Islet of Langerhans (tissue), 1 donor: ENCODE results near the gene KCNIP3.
"Not testable (repeated sequence)": the region's sequence is repeated elsewhere in the genome, so short reads cannot be mapped to it uniquely, and the experiment has no call there.

Experiments
- FAIRE-seq: peaks from one replicate; lab custom pipeline; 2011; peaks lifted over from hg19 to GRCh38; lab: Jason Lieb, UNC

The KCNIP3 gene

GRCh38 chr2:95427196-95427867 lies 130.2 kb downstream of the KCNIP3 start:
- FAIRE-seq: not testable (repeated sequence)

- FAIRE-seq: not testable (repeated sequence)
Measured at GRCh38 chr2:95429748-95430467, 132.8 kb downstream of the KCNIP3 start.

- not testable (repeated sequence) for FAIRE-seq
Measured at GRCh38 chr2:95433373-95433772, 136.2 kb downstream of the KCNIP3 start.

- not testable (repeated sequence) for FAIRE-seq
Measured at GRCh38 chr2:95433973-95434372, 136.8 kb downstream of the KCNIP3 start.

- FAIRE-seq: not testable (repeated sequence)
Measured at GRCh38 chr2:95434507-95435076, 137.4 kb downstream of the KCNIP3 start.

GRCh38 chr2:95435162-95435871 lies 138.2 kb downstream of the KCNIP3 start:
- not testable (repeated sequence) for FAIRE-seq
